Brain microvascular endothelial cell (primary cell): Measurements from ENCODE around the gene PADI4.
"Not testable (repeated sequence)": the region's sequence is repeated elsewhere in the genome, so short reads cannot be mapped to it uniquely, and the experiment has no call there.

Experiments
- DNase-seq: peaks from one replicate; pipeline ENCODE4 v3.0.0-alpha.2; 2020
- H3K27ac ChIP-seq: fragments of 250-450 bp; sonication (Bioruptor Pico); 2 replicates; pipeline ENCODE4 v1.5.1; 2020; ENCODE audit warnings: mild to moderate bottlenecking, moderate library complexity
- H3K27me3 ChIP-seq: fragments of 250-450 bp; sonication (Bioruptor Pico); replicated peaks from 2 replicates; pipeline ENCODE4 v1.5.1; 2020; ENCODE audit warnings: mild to moderate bottlenecking
- H3K36me3 ChIP-seq: fragments of 250-450 bp; sonication (Bioruptor Pico); replicated peaks from 2 replicates; pipeline ENCODE4 v1.5.1; 2020; ENCODE audit warnings: mild to moderate bottlenecking
- H3K4me3 ChIP-seq: 2 replicates; pipeline ENCODE4 v1.5.1; 2011; ENCODE audit warnings: low read depth, mild to moderate bottlenecking, control low read depth, low read length, moderate library complexity
- in situ Hi-C: cut with HindIII; loops from 2 replicates; pipeline ENCODE4 v1.10.0; 2017; ENCODE audit warnings: low sequenced_read_pairs, low pct_ligation_motif_present
- TF ChIP-seq, protein P1 (sequence below): IDR thresholded peaks from 2 replicates; pipeline ENCODE4 v1.5.1; 2011; ENCODE audit warnings: low read depth, mild to moderate bottlenecking, moderate library complexity, low read length, control low read depth, inconsistent platforms; ENCODE audit errors: missing control alignments

PADI4 gene

DNA sequence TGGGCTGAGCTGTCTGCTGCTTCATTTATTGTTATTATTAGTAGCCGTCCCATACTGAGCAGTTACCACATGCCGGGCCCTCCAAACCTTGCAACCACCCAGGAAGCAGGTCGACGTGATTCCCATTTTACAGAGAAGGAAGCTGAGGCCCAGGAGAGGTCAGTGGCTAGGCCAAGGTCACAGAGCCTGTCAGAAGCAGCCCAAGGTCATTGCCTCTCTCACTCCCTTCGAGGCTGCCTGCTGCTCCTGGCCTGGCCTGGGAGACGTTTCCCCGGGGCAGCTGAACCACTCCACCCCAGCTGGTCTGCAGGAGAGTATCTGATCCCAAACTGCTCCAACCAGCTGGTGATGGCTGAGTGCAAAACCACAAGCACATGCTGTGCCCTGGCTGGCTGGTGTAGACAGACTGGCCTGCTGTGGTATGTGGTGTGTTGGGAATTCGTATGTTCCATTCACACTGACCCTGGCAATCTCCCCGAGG, 6.5 kb downstream of the PADI4 start:
- no peak overlapping the region for H3K4me3 ChIP-seq
- no peaks in the 10 kb centered on the region for H3K27me3 ChIP-seq
- no peak overlapping the region for H3K27ac ChIP-seq
- no peak for DNase-seq
- H3K36me3 ChIP-seq: no peaks in the 10 kb centered on the region
- in situ Hi-C loops: no loop called here
- TF ChIP-seq, protein P1, sequence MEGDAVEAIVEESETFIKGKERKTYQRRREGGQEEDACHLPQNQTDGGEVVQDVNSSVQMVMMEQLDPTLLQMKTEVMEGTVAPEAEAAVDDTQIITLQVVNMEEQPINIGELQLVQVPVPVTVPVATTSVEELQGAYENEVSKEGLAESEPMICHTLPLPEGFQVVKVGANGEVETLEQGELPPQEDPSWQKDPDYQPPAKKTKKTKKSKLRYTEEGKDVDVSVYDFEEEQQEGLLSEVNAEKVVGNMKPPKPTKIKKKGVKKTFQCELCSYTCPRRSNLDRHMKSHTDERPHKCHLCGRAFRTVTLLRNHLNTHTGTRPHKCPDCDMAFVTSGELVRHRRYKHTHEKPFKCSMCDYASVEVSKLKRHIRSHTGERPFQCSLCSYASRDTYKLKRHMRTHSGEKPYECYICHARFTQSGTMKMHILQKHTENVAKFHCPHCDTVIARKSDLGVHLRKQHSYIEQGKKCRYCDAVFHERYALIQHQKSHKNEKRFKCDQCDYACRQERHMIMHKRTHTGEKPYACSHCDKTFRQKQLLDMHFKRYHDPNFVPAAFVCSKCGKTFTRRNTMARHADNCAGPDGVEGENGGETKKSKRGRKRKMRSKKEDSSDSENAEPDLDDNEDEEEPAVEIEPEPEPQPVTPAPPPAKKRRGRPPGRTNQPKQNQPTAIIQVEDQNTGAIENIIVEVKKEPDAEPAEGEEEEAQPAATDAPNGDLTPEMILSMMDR: no peak

DNA sequence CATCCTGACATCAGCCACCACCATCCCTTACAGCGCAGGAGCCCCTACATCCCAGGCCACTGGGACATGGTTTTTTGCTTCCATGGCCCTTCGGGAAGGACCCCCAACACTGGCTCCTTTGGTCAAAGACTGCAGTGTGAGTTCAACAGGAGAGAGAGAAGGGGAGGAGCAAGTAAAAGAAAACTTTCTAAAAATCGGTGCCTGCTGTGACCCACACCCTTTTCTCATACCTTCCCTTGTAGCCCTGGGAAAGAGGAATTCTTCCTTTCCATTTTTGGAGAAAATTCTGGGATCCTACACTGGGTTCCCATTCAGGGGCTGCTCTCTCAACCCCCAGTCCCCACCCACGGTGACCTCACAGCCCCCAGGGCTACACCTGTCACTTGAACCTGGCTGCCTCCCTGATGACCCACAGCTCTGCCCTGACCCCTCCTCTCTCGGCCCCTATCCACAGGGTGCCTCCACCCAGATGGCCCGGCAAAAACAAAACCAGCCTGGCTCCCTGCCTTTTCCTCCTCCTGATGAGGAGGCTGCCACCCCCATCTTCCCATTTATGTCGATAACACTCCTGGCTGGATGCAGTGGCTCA, 7.6 kb downstream of the PADI4 start:
- TF ChIP-seq, protein P1: no peak
- DNase-seq: no peak
- Histone ChIP-seq H3K27ac (no peak overlapping the region), H3K27me3 (no peaks in the 10 kb centered on the region), H3K36me3 (no peaks in the 10 kb centered on the region), H3K4me3 (no peak overlapping the region)
- in situ Hi-C loops: no loop called here

DNA sequence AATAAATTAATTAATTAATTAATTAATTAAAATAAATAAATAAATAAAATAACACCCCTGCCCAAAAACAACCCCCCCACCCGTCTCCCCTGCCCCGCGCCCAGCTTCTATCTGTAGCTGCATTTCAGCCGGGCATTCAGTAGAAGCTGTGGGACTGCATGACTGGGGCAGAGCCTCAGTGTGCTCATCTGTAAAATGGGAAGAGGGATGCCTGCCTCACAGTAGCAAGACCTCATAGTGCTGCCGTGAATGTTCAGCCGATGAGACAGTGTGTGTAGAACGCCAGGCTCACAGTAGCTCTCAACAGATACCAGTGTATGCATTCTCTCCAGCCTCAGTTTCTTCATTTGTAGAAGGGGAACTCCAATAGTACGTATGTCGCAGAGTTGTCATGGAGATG, 8.7 kb downstream of the PADI4 start:
- DNase-seq: no peak
- Histone ChIP-seq H3K27ac (no peak overlapping the region), H3K36me3 (no peaks in the 10 kb centered on the region), H3K4me3 (no peak overlapping the region), H3K27me3 (no peaks in the 10 kb centered on the region)
- in situ Hi-C loops: no loop called here
- TF ChIP-seq, protein P1: no peak

DNA sequence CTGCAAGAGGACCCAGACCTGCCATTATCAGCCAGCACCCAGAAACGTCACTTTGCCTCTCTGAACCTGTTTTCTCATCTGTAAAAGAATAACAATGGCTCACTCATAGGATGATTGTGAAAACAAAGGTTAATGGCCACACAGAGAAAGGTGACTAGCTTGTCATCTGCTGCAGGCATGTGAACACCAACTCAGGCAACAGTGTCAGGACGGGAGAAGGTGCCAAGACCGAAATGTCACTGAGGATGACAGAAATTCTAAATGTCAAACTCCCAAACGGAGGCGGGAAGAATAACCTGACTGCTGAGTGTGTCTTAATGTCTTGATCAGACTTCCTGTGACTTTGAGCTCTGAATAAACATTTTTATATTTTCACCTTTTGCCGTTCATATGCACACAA, 10.3 kb downstream of the PADI4 start:
- H3K27ac ChIP-seq: no peak overlapping the region
- in situ Hi-C loops: no loop called here
- no peaks in the 10 kb centered on the region for H3K36me3 ChIP-seq
- TF ChIP-seq, protein P1: no peak
- no peak for DNase-seq
- no peak overlapping the region for H3K4me3 ChIP-seq
- H3K27me3 ChIP-seq: no peaks in the 10 kb centered on the region

DNA sequence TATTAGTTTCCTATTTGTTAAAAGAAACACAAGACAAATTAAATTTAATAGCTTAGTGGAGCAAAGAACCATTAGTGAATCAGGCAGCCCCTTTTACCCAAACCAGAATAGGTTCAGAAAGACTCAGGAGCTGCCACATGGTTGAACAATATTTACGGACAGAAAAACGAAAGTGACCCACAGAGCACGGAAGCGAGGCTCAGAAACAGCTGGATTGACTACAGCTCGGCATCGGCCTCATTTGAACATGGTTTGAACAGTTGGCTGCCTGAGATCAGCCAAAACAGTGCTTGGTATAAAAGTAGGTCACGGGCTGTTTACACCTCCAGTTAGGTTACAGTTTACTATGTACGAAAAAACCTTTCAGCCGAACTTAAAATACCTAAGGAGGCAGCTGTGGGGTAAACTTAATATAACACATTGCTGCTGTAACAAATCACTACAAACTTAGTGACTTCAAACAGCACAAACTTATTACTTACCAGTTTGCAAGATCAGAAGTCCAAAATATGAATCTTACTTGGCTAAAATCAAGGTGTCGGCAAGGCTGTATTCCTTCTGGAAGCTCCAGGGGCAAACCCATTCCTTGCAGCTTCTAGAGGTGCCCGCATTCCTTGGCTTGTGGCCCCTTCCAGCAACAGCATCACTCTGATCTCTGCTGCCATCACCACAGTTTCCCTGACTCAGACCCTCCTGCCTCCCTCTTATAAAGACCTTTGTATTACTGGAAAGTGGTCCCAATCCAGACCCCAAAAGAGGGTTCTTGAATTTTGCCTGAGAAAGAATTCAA, 11.8 kb downstream of the PADI4 start:
- in situ Hi-C loops: no loop called here
- Histone ChIP-seq H3K27ac (no peak overlapping the region), H3K27me3 (no peaks in the 10 kb centered on the region), H3K4me3 (no peak overlapping the region), H3K36me3 (no peaks in the 10 kb centered on the region)
- no peak for DNase-seq
- TF ChIP-seq, protein P1: no peak

DNA sequence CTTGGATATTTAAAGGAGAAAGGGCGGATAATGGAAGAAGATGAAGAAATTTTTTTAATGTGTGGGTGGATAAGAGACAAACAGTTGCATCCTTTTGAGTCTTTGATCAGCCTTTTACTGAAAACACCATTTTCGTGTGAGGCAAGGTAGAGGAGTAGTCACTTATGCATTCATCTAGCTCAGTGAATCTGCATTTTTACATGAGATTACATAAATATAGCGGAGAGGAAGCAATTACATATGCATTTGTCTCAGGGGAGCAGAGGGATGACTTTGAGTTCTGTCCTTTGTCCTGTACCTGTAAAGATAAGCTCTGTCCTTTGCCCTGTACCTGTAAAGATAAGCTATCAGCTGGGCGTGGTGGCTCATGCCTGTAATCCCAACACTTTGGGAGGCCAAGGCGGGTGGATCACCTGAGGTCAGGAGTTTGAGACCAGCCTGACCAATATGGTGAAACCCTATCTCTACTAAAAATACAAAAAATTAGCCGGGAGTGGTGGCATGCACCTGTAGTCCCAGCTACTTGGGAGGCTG, 13.9 kb downstream of the PADI4 start:
- DNase-seq, H3K4me3 ChIP-seq, in situ Hi-C loops, H3K27ac ChIP-seq, H3K27me3 ChIP-seq, H3K36me3 ChIP-seq: not testable (repeated sequence)
